KOPT-K1 (cell line): ENCODE results near the gene SEC14L3.

Experiments used
- H3K27ac ChIP-seq: fragments of 200-600 bp; sonication (generic); 2 replicates; pipeline ENCODE4 v1.5.1; 2016; ENCODE audit warnings: antibody characterized with exemption, mild to moderate bottlenecking, low read depth, low read length; ENCODE audit not compliant: poor library complexity, severe bottlenecking
- H3K36me3 ChIP-seq: fragments of 200-600 bp; sonication (generic); 2 replicates; pipeline ENCODE4 v1.5.1; 2017; ENCODE audit warnings: antibody characterized with exemption, mild to moderate bottlenecking, low read length, moderate library complexity; ENCODE audit not compliant: insufficient read depth
- H3K9me3 ChIP-seq: fragments of 200-600 bp; sonication (generic); 2 replicates; pipeline ENCODE4 v1.5.1; 2017; ENCODE audit warnings: antibody characterized with exemption, low read length, mild to moderate bottlenecking; ENCODE audit not compliant: insufficient read depth, poor library complexity, severe bottlenecking

Gene SEC14L3

GRCh38 chr22:30497466-30498150 is 25.8 kb upstream of the SEC14L3 start:
- H3K27ac ChIP-seq, result no peak overlapping the region
- H3K9me3 ChIP-seq, result no peaks in the 10 kb centered on the region
- H3K36me3 ChIP-seq, result no peaks in the 10 kb centered on the region

- Histone ChIP-seq H3K36me3 (no peaks in the 10 kb centered on the region), H3K9me3 (no peaks in the 10 kb centered on the region), H3K27ac (no peak overlapping the region)
These were observed 23.4 kb upstream of the SEC14L3 start for GRCh38 chr22:30495041-30495784.

GRCh38 chr22:30492144-30492543 is 20.3 kb upstream of the SEC14L3 start:
- no peaks in the 10 kb centered on the region for H3K36me3 ChIP-seq
- no peaks in the 10 kb centered on the region for H3K9me3 ChIP-seq
- no peak overlapping the region for H3K27ac ChIP-seq

GRCh38 chr22:30491381-30491780 is 19.6 kb upstream of the SEC14L3 start:
- H3K36me3 ChIP-seq, result no peaks in the 10 kb centered on the region
- no peak overlapping the region for H3K27ac ChIP-seq
- H3K9me3 ChIP-seq, result no peaks in the 10 kb centered on the region

GRCh38 chr22:30490399-30490798 is 18.6 kb upstream of the SEC14L3 start:
- no peak overlapping the region for H3K27ac ChIP-seq
- no peaks in the 10 kb centered on the region for H3K9me3 ChIP-seq
- H3K36me3 ChIP-seq, result no peaks in the 10 kb centered on the region

- Histone ChIP-seq H3K36me3 (no peaks in the 10 kb centered on the region), H3K27ac (no peak overlapping the region), H3K9me3 (no peaks in the 10 kb centered on the region)
These were observed 16.3 kb upstream of the SEC14L3 start for GRCh38 chr22:30488121-30488520.

- Histone ChIP-seq H3K27ac (no peak overlapping the region), H3K9me3 (no peaks in the 10 kb centered on the region), H3K36me3 (no peaks in the 10 kb centered on the region)
These were observed 14.9 kb upstream of the SEC14L3 start for GRCh38 chr22:30486661-30487115.

- H3K36me3 ChIP-seq, result no peaks in the 10 kb centered on the region
- H3K9me3 ChIP-seq, result no peaks in the 10 kb centered on the region
- no peak overlapping the region for H3K27ac ChIP-seq
These were observed 14.3 kb upstream of the SEC14L3 start for GRCh38 chr22:30486118-30486517.

GRCh38 chr22:30485362-30485988 is 13.7 kb upstream of the SEC14L3 start:
- H3K27ac ChIP-seq, result no peak overlapping the region
- no peaks in the 10 kb centered on the region for H3K9me3 ChIP-seq

GRCh38 chr22:30483169-30483568 is 11.4 kb upstream of the SEC14L3 start:
- no peaks in the 10 kb centered on the region for H3K9me3 ChIP-seq
- no peak overlapping the region for H3K27ac ChIP-seq
- H3K36me3 ChIP-seq, result no peaks in the 10 kb centered on the region

More at GRCh38 chr22:30485362-30485988, 13.7 kb upstream of the SEC14L3 start:
- H3K36me3 ChIP-seq, result no peaks in the 10 kb centered on the region

- H3K9me3 ChIP-seq, result no peaks in the 10 kb centered on the region
- no peaks in the 10 kb centered on the region for H3K36me3 ChIP-seq
- no peak overlapping the region for H3K27ac ChIP-seq
These were observed 9.9 kb upstream of the SEC14L3 start for GRCh38 chr22:30481711-30482110.

GRCh38 chr22:30479981-30480380 is 8.2 kb upstream of the SEC14L3 start:
- H3K9me3 ChIP-seq, result no peaks in the 10 kb centered on the region
- no peak overlapping the region for H3K27ac ChIP-seq
- no peaks in the 10 kb centered on the region for H3K36me3 ChIP-seq

GRCh38 chr22:30474683-30475424 is 3.0 kb upstream of the SEC14L3 start:
- no peaks in the 10 kb centered on the region for H3K36me3 ChIP-seq
- H3K27ac ChIP-seq, result no peak overlapping the region

GRCh38 chr22:30474121-30474520 is 2.3 kb upstream of the SEC14L3 start:
- H3K27ac ChIP-seq, result no peak overlapping the region
- H3K36me3 ChIP-seq, result no peaks in the 10 kb centered on the region
- no peaks in the 10 kb centered on the region for H3K9me3 ChIP-seq

More at GRCh38 chr22:30474683-30475424, 3.0 kb upstream of the SEC14L3 start:
- H3K9me3 ChIP-seq, result no peaks in the 10 kb centered on the region
